Measurements from ENCODE around the gene ARHGAP15. TPM values are rescaled to one million over a fixed set of nuclear protein-coding genes. Genes with fewer than 3 reads are reported as not detected.

Gene ARHGAP15
- total and polyA plus RNA-seq, 2 donors from 2014 or later = 5.7 to 23.1 TPM

DNA sequence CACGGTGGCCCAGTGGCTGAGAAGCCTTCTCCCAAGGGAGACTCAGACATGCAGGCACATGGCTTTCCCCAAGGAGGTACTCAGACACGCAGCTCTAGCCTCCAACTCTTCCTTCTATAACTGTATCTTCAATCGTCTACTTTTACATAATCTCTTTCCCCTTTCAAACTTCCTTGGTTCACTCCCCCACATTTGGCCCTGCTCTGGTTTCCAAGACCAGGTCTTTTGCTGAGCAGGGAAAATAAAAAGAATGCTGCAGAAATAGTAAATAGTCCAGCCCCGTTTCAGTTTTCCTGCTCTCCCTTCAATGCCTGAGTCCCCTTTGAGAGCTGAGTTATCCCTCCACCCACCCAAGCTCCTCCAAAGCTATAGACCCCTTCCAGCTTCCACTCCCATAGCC lies 635.0 kb downstream of the ARHGAP15 start:
- no peak overlapping the region for H3K9ac ChIP-seq (ENCODE audit: low read length in 3 of 3)
- FAIRE-seq (no peak), DNase-seq (peak in 4 of 5 donors; percentile 41 to 62 (median 48))
- no peak overlapping the region for H3K27ac ChIP-seq (ENCODE audit: low read depth in 2 of 2, low read length in 2 of 2)
- intact Hi-C loops (cut with DNase I) = no loop called here
- H3K9me3 ChIP-seq (ENCODE audit: control insufficient read depth in 2 of 3, insufficient read depth in 1 of 3, low read length in 3 of 3) = no peaks in the 10 kb centered on the region
- TF ChIP-seq, protein P1, sequence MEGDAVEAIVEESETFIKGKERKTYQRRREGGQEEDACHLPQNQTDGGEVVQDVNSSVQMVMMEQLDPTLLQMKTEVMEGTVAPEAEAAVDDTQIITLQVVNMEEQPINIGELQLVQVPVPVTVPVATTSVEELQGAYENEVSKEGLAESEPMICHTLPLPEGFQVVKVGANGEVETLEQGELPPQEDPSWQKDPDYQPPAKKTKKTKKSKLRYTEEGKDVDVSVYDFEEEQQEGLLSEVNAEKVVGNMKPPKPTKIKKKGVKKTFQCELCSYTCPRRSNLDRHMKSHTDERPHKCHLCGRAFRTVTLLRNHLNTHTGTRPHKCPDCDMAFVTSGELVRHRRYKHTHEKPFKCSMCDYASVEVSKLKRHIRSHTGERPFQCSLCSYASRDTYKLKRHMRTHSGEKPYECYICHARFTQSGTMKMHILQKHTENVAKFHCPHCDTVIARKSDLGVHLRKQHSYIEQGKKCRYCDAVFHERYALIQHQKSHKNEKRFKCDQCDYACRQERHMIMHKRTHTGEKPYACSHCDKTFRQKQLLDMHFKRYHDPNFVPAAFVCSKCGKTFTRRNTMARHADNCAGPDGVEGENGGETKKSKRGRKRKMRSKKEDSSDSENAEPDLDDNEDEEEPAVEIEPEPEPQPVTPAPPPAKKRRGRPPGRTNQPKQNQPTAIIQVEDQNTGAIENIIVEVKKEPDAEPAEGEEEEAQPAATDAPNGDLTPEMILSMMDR (IDR thresholded peaks at IDR 0.05; ENCODE audit: borderline replicate concordance, extremely low read depth, insufficient read depth) = no peak
- no peaks in the 10 kb centered on the region for H3K36me3 ChIP-seq (ENCODE audit: control insufficient read depth in 2 of 3, insufficient read depth in 3 of 3, low read length in 3 of 3)
- peaks cover 0 to 4% (median 0%) of the 10 kb centered on the region in 3 donors for H3K4me1 ChIP-seq (ENCODE audit: control insufficient read depth in 2 of 3, insufficient read depth in 2 of 3, low read depth in 1 of 3, low read length in 3 of 3)
- H3K27me3 ChIP-seq (ENCODE audit: control insufficient read depth, insufficient read depth, low read length) = no peaks in the 10 kb centered on the region
- H3K4me3 ChIP-seq (ENCODE audit: low read length in 3 of 3) = no peak overlapping the region

DNA sequence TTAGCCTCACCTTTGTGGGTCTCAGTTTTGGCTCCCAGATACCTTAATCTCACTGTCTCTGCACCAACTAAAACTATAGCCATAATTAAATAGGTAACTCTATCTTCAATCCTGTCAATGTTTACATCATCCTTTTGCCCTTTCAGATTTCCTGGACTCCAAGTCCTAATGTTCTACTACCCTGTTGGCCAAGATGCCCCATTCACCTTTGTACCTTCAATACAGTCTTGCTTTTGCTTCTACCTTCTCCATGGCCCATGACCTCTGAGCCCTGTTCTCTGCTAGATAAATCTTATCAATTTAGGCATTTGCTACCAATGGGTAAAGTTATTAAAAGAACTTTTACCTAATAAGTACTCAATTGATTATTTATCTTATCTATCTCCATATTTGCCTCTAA lies 635.5 kb downstream of the ARHGAP15 start:
- H3K36me3 ChIP-seq (ENCODE audit: control insufficient read depth in 2 of 3, insufficient read depth in 3 of 3, low read length in 3 of 3) = no peaks in the 10 kb centered on the region
- TF ChIP-seq, protein P1 (IDR thresholded peaks at IDR 0.05; ENCODE audit: borderline replicate concordance, extremely low read depth, insufficient read depth) = no peak
- no peak for FAIRE-seq

DNA sequence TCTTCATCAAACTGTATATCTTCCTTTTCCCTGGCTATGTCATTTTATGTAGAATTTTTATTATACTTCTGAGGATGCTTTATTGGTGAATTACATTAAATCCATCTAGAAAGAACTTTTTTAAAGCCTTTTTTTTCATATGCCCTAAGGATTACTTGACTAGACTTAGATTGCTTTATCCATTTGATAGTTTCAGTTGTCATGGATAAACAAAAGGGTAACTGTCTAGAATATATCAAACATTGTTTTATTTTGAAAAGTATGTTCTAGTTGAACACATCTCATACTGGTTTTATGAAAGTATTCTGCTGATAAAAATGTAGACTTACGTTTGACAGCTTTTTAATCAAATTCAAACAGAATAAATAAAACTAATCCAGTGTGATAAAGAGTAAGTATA lies 639.8 kb downstream of the ARHGAP15 start:
- FAIRE-seq = no peak
- Histone ChIP-seq H3K27ac (ENCODE audit: low read depth in 2 of 2, low read length in 2 of 2) (no peak overlapping the region), H3K27me3 (ENCODE audit: control insufficient read depth, insufficient read depth, low read length) (no peaks in the 10 kb centered on the region), H3K9ac (ENCODE audit: low read length in 3 of 3) (no peak overlapping the region), H3K36me3 (ENCODE audit: control insufficient read depth in 2 of 3, insufficient read depth in 3 of 3, low read length in 3 of 3) (no peaks in the 10 kb centered on the region), H3K4me1 (ENCODE audit: control insufficient read depth in 2 of 3, insufficient read depth in 2 of 3, low read depth in 1 of 3, low read length in 3 of 3) (peaks cover 0 to 4% (median 0%) of the 10 kb centered on the region in 3 donors), H3K9me3 (ENCODE audit: control insufficient read depth in 2 of 3, insufficient read depth in 1 of 3, low read length in 3 of 3) (no peaks in the 10 kb centered on the region), H3K4me3 (ENCODE audit: low read length in 3 of 3) (no peak overlapping the region)
- DNase-seq = no peak
- intact Hi-C loops (cut with DNase I) = no loop called here
- TF ChIP-seq, protein P1 (IDR thresholded peaks at IDR 0.05; ENCODE audit: borderline replicate concordance, extremely low read depth, insufficient read depth) = no peak

More for the DNA sequence above, 635.5 kb downstream of the ARHGAP15 start:
- no peak overlapping the region for H3K9ac ChIP-seq (ENCODE audit: low read length in 3 of 3)
- no peak for DNase-seq
- no peaks in the 10 kb centered on the region for H3K27me3 ChIP-seq (ENCODE audit: control insufficient read depth, insufficient read depth, low read length)
- no peak overlapping the region for H3K4me3 ChIP-seq (ENCODE audit: low read length in 3 of 3)
- H3K27ac ChIP-seq (ENCODE audit: low read depth in 2 of 2, low read length in 2 of 2) = no peak overlapping the region
- peaks cover 0 to 4% (median 0%) of the 10 kb centered on the region in 3 donors for H3K4me1 ChIP-seq (ENCODE audit: control insufficient read depth in 2 of 3, insufficient read depth in 2 of 3, low read depth in 1 of 3, low read length in 3 of 3)
- H3K9me3 ChIP-seq (ENCODE audit: control insufficient read depth in 2 of 3, insufficient read depth in 1 of 3, low read length in 3 of 3) = no peaks in the 10 kb centered on the region
- intact Hi-C loops (cut with DNase I) = no loop called here

- FAIRE-seq = no peak
- H3K4me1 ChIP-seq (ENCODE audit: control insufficient read depth in 2 of 3, insufficient read depth in 2 of 3, low read depth in 1 of 3, low read length in 3 of 3) = no peaks in the 10 kb centered on the region
Measured at GRCh38 chr2:143771939-143772338, 642.7 kb downstream of the ARHGAP15 start.

More at GRCh38 chr2:143771939-143772338, 642.7 kb downstream of the ARHGAP15 start:
- intact Hi-C loops (cut with DNase I) = no loop called here
- no peaks in the 10 kb centered on the region for H3K27me3 ChIP-seq (ENCODE audit: control insufficient read depth, insufficient read depth, low read length)
- no peak for DNase-seq
- no peak overlapping the region for H3K4me3 ChIP-seq (ENCODE audit: low read length in 3 of 3)
- no peaks in the 10 kb centered on the region for H3K36me3 ChIP-seq (ENCODE audit: control insufficient read depth in 2 of 3, insufficient read depth in 3 of 3, low read length in 3 of 3)
- TF ChIP-seq, protein P1 (IDR thresholded peaks at IDR 0.05; ENCODE audit: borderline replicate concordance, extremely low read depth, insufficient read depth) = no peak
- no peak overlapping the region for H3K27ac ChIP-seq (ENCODE audit: low read depth in 2 of 2, low read length in 2 of 2)
- H3K9ac ChIP-seq (ENCODE audit: low read length in 3 of 3) = no peak overlapping the region
- no peaks in the 10 kb centered on the region for H3K9me3 ChIP-seq (ENCODE audit: control insufficient read depth in 2 of 3, insufficient read depth in 1 of 3, low read length in 3 of 3)

Data from kidney (tissue), 14 donors.